BJ (cell line): Measurements from ENCODE around the gene PRX. TPM values are rescaled to one million over a fixed set of nuclear protein-coding genes. Genes with fewer than 3 reads are reported as not detected.

Source experiments
- CTCF ChIA-PET: fragments of 350-600 bp; formaldehyde crosslinking; extraction: SDS; loops from one replicate; lab custom pipeline; 2021; ENCODE audit warnings: antibody characterized with exemption, inconsistent platforms; lab: Yijun Ruan, JAX
- POLR2A ChIA-PET: fragments of 300-600 bp; sonication (Branson Sonifier 250); formaldehyde crosslinking; extraction: SDS; loops from one replicate; lab custom pipeline; 2021; ENCODE audit warnings: antibody characterized with exemption; lab: Charles Lee
- DNase-seq: peaks from one replicate; pipeline ENCODE4 v3.0.0-alpha.2; 2011; ENCODE audit warnings: low read depth
- H3K27me3 ChIP-seq: 2 replicates; pipeline ENCODE4 v1.6.0; 2011; ENCODE audit warnings: low read length; ENCODE audit not compliant: control insufficient read depth, insufficient read depth
- H3K36me3 ChIP-seq: 2 replicates; pipeline ENCODE4 v1.5.1; 2011; ENCODE audit warnings: low read length; ENCODE audit not compliant: control insufficient read depth, insufficient read depth
- H3K4me3 ChIP-seq: 2 replicates; pipeline ENCODE4 v1.5.1; 2011; ENCODE audit warnings: low read depth, mild to moderate bottlenecking, control low read depth, low read length
- polyA plus RNA-seq: library from polyadenylated mRNA; depleted of rRNA; stranded (reverse); fragments of >200 nt; gene quantifications from 2 replicates; pipeline ENCODE4 v1.2.3, GENCODE V29; 2011
- TF ChIP-seq, protein P1 (sequence below): IDR thresholded peaks from 2 replicates; pipeline ENCODE4 v1.5.1; 2011; ENCODE audit warnings: low read depth, mild to moderate bottlenecking, control low read depth, inconsistent platforms, low read length, moderate library complexity; ENCODE audit not compliant: insufficient read depth

The PRX gene
- polyA plus RNA-seq, 1 experiment, result 2.4 TPM

DNA sequence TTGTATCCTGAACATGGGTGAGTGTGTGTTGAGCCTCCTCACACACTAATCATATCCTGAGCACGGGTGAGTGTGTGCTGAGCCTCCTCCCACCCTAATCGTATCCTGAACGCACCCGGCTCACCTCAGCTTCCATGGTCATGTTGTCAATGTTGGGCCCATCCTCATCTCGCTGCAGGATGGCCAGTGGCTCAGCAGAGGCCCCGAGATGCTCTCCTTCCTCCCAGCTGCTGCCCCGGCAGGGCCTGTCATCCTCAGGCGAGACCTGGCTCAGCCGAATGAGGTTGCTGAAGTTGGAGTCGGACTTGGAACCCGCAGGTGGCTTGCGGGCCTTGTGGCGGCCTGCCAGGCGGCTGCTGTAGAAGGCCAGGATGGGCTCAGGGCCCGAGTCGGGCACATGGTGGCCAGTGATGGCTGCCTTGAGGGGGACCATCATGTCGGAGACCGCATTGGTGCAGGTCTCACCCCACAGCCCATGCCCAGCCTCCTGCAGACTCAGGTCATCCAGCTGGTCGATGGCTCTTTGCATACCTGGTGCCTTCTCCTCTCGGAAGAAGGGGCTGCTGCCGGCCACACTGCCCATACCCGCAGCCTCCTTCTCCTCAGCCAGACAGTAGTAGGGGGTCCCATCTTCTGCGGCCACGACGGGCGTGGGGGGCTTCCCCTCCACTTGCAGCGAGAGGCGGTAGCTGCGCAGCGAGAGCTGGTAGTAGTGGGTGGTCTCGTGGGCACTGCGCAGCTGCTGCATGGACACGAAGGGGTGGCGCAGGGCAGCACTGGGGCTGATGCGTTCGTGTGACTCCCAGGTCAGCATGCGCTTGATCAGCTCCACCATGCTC, 32.8 kb downstream of the PRX start:
- no peak for DNase-seq
- CTCF ChIA-PET, result interaction anchor here (0.8 kb wide), 1 partner anchor 16 kb away, joined by 4 read pairs; no protein-coding TSS in a partner anchor
- POLR2A ChIA-PET, result no interaction called here
- no peak overlapping the region for H3K4me3 ChIP-seq
- TF ChIP-seq, protein P1, sequence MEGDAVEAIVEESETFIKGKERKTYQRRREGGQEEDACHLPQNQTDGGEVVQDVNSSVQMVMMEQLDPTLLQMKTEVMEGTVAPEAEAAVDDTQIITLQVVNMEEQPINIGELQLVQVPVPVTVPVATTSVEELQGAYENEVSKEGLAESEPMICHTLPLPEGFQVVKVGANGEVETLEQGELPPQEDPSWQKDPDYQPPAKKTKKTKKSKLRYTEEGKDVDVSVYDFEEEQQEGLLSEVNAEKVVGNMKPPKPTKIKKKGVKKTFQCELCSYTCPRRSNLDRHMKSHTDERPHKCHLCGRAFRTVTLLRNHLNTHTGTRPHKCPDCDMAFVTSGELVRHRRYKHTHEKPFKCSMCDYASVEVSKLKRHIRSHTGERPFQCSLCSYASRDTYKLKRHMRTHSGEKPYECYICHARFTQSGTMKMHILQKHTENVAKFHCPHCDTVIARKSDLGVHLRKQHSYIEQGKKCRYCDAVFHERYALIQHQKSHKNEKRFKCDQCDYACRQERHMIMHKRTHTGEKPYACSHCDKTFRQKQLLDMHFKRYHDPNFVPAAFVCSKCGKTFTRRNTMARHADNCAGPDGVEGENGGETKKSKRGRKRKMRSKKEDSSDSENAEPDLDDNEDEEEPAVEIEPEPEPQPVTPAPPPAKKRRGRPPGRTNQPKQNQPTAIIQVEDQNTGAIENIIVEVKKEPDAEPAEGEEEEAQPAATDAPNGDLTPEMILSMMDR, result no peak
- 0 out of 2 replicates have a peak, but pooled peaks cover 2% of the 10 kb centered on the region for H3K27me3 ChIP-seq
- H3K36me3 ChIP-seq, result peaks cover 5% of the 10 kb centered on the region; the same call in 1 of the 2 replicates

DNA sequence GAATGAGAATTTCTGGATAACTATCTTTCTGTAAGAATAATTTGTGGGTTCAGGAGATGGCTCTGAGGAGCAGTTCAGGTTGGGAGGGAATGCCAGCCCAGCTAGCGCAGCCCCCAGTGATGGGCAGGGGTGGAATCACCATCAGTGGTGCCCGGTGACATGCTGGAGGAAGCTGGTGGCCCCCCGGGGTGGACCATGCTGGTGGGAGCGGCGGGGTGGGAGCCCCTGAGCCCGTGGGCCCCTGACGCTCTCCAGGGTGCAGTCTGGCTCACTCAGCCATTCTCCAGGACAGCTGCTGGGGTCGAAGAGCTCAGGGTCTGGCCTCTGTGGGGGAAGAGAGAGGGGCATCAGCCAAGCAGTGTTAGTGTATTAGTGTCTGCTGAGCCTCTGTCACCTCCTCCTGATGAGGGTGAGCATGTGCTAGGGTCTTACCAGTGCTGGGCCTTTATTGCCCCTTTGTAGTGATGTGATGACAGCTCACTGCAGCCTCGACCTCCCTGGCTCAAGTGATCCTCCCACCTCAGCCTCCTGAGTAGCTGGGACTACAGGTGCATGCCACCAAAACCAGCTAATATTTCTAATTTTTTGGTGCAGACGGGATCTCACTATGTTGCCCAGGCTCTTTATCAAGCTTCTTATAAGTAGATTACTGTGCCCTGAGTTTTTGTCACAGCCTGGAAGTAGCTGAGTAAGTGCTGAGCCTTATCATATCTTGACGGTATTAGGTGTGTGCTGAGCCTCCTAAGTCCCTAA, 33.6 kb downstream of the PRX start:
- POLR2A ChIA-PET, result no interaction called here
- H3K4me3 ChIP-seq, result no peak overlapping the region
- peaks cover 5% of the 10 kb centered on the region; the same call in 1 of the 2 replicates for H3K36me3 ChIP-seq
- H3K27me3 ChIP-seq, result no peaks in the 10 kb centered on the region
- CTCF ChIA-PET, result interaction anchor here (0.8 kb wide), 1 partner anchor 17 kb away, joined by 4 read pairs; no protein-coding TSS in a partner anchor
- TF ChIP-seq, protein P1, result no peak
- no peak for DNase-seq

DNA sequence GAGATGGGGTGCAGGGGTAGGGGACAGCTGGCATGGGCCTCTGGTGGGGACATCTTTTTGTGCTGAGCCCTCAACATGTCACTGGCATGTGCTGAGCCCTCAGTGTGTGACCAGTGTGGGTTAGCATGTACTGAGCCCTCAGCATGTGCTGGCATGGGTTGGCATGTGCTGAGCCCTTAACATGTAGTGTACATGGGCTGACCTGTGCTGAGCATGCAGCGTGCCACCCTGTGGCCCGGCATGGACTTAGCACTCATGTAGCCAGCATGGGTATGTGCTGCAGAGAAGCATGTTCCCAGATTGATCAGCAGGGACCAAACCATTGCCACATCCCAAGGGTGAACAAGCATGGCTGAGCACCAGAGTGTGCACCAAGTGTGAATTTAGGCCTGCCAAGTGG, 34.7 kb downstream of the PRX start:
- no peaks in the 10 kb centered on the region for H3K27me3 ChIP-seq
- TF ChIP-seq, protein P1, result no peak
- H3K4me3 ChIP-seq, result no peak overlapping the region
- H3K36me3 ChIP-seq, result peaks cover 9% of the 10 kb centered on the region
- POLR2A ChIA-PET, result no interaction called here
- DNase-seq, result no peak
- CTCF ChIA-PET, result no interaction called here

DNA sequence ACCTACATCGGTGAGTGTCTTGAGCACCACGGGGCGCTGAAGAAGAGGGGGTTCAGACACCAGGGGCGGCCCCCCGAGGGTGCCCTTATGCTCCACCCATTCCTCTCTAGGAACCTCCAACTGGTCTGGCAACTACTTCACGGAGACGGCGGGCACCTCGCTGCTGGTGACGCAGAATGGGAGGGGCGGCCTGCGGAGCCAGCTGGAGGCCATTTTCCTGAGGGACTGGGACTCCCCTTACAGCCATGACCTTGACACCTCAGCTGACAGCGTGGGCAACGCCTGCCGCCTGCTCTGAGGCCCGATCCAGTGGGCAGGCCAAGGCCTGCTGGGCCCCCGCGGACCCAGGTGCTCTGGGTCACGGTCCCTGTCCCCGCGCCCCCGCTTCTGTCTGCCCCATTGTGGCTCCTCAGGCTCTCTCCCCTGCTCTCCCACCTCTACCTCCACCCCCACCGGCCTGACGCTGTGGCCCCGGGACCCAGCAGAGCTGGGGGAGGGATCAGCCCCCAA, 35.2 kb downstream of the PRX start:
- TF ChIP-seq, protein P1, result no peak
- H3K4me3 ChIP-seq, result no peak overlapping the region
- H3K36me3 ChIP-seq, result peaks cover 10% of the 10 kb centered on the region
- DNase-seq, result no peak
- ChIA-PET CTCF (no interaction called here), POLR2A (no interaction called here)
- H3K27me3 ChIP-seq, result no peaks in the 10 kb centered on the region

DNA sequence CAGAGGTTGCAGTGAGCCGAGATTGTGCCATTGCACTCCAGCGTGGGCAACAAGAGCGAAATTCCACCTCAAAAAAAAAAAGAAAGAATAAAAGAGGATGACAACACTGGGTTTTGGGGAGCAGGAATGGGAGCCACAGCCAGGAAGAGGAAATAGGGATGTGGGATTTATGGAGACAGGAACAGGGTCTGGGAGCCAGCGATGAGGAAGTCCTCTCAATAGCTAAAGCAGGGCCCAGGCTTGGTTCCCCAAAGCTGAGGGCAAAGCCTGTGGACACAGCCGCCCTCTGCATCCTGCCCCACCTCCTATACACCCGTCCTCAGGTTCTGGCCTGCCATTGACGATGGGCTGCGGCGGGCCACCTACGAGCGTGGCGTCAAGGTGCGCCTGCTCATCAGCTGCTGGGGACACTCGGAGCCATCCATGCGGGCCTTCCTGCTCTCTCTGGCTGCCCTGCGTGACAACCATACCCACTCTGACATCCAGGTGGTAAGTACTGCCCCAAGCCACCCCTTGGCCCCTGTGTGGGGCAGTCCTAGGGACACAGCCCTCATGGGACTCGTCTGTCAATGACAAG, 36.8 kb downstream of the PRX start:
- TF ChIP-seq, protein P1, result no peak
- CTCF ChIA-PET, result no interaction called here
- Histone ChIP-seq H3K36me3 (peaks cover 19% of the 10 kb centered on the region), H3K4me3 (no peak overlapping the region), H3K27me3 (no peaks in the 10 kb centered on the region)
- no peak for DNase-seq
- POLR2A ChIA-PET, result no interaction called here
